ENCODE data around the gene COPZ2.

Gene COPZ2

DNA sequence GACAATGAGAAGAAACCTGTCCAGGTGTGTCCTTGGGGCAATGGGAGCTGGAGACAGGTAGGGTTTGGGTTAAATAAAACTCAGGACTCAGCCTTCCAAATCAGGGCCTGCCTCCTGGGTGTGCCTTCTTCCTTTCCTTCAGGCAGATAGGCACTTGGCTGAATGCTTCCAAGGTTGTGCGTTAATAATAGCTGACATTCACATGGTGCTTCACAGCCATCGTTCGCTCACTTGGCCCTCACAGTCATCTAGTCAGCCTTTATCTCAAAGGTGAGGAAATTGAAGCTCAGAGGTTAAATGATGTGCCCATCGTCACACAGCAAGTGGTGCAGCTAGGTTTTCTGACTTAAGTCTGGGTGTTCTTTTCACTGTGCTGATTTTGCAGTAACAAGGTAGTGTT, 20.0 kb upstream of the COPZ2 start:
- DNase-seq (ENCODE audit: low read depth), result no peak
- no peak overlapping the region for H3K4me3 ChIP-seq (ENCODE audit: low read depth, low read length)
- TF ChIP-seq, protein P1, sequence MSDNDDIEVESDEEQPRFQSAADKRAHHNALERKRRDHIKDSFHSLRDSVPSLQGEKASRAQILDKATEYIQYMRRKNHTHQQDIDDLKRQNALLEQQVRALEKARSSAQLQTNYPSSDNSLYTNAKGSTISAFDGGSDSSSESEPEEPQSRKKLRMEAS (IDR thresholded peaks at IDR 0.05; ENCODE audit: low read depth, low read length), result no peak
- no peak for TF ChIP-seq MYC (IDR thresholded peaks at IDR 0.05; ENCODE audit: low read depth, low read length)
- TF ChIP-seq POLR2A (IDR thresholded peaks at IDR 0.05; ENCODE audit: extremely low read depth, insufficient read length), result no peak
- TF ChIP-seq, protein P2, sequence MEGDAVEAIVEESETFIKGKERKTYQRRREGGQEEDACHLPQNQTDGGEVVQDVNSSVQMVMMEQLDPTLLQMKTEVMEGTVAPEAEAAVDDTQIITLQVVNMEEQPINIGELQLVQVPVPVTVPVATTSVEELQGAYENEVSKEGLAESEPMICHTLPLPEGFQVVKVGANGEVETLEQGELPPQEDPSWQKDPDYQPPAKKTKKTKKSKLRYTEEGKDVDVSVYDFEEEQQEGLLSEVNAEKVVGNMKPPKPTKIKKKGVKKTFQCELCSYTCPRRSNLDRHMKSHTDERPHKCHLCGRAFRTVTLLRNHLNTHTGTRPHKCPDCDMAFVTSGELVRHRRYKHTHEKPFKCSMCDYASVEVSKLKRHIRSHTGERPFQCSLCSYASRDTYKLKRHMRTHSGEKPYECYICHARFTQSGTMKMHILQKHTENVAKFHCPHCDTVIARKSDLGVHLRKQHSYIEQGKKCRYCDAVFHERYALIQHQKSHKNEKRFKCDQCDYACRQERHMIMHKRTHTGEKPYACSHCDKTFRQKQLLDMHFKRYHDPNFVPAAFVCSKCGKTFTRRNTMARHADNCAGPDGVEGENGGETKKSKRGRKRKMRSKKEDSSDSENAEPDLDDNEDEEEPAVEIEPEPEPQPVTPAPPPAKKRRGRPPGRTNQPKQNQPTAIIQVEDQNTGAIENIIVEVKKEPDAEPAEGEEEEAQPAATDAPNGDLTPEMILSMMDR (IDR thresholded peaks at IDR 0.05; ENCODE audit: low read depth, low read length), result no peak

DNA sequence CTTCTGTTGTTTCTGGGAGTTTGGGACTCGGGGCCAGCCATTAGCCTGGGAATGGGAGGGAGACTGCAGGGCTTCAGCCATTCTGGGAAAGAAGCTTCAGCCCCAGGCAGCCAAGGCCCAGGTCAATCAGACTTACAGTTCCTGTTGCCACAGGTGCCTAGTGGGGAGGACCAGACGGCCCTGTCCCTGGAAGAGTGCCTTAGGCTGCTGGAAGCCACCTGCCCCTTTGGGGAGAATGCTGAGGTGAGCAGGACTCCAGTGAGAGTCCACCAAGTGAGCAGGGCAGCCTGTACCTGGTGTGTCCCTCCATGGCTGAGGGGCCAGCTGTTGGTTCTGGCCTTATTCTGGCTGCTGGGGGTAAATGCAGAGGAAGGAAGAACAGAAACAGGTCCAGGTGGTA, 19.3 kb upstream of the COPZ2 start:
- TF ChIP-seq MYC (IDR thresholded peaks at IDR 0.05; ENCODE audit: low read depth, low read length), result no peak
- TF ChIP-seq, protein P2 (IDR thresholded peaks at IDR 0.05; ENCODE audit: low read depth, low read length), result no peak
- TF ChIP-seq, protein P1 (IDR thresholded peaks at IDR 0.05; ENCODE audit: low read depth, low read length), result no peak
- no peak for TF ChIP-seq POLR2A (IDR thresholded peaks at IDR 0.05; ENCODE audit: extremely low read depth, insufficient read length)
- H3K4me3 ChIP-seq (ENCODE audit: low read depth, low read length), result no peak overlapping the region
- DNase-seq (ENCODE audit: low read depth), result no peak

DNA sequence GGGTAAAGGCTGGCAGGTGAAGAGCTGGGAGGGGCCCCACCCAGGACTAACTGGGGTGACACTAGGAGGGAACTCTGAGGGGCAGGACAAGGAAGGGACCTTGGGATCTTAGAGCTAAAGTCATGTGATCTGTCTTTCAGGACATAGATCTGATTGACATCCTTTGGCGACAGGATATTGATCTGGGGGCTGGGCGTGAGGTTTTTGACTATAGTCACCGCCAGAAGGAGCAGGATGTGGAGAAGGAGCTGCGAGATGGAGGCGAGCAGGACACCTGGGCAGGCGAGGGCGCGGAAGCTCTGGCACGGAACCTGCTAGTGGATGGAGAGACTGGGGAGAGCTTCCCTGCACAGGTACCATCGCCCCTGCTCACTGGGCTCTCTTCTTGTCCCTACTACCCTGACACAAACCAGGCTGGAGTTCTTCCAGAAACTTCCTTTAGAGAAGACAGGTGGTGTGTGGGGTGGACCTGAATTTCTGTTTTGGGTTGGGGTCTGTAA, 18.7 kb upstream of the COPZ2 start:
- no peak for DNase-seq (ENCODE audit: low read depth)
- TF ChIP-seq, protein P2 (IDR thresholded peaks at IDR 0.05; ENCODE audit: low read depth, low read length), result no peak
- TF ChIP-seq, protein P1 (IDR thresholded peaks at IDR 0.05; ENCODE audit: low read depth, low read length), result no peak
- no peak overlapping the region for H3K4me3 ChIP-seq (ENCODE audit: low read depth, low read length)

DNA sequence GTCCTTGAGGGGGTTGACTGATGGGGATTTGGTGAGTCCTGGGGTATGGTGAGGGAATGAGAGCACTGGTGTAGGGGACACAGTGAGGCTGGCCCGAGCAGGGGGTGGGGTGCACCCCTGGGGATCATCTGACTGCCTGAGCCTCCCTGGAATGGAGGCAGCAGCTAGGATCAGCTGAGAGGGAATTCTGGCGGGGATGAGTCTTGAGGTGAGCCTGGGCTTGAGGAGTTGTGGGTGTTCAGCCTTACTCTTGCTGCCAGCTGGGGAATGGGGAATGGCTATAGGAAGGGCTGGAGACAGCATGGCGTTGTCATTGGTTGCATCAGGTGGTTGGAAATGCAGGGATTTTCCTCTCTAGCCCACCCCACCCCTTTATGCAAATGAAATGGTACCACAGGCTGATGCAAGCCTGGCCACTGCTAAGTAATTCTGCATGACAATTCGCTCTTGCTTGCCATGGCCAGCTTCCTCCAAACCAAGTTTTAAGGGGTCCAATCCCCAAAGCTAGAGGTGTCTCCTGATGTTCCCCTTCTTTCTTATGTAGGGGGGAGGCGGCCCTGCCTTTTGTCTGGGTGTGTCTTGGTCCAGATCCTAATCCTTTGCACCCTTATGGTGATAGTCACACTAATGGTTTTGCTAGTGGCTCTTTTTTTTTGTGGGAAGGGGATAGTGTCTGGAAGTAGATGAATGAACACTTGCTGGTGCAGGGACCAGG, 18.1 kb upstream of the COPZ2 start:
- peak; percentile 35 for DNase-seq (ENCODE audit: low read depth)
- no peak overlapping the region for H3K4me3 ChIP-seq (ENCODE audit: low read depth, low read length)

DNA sequence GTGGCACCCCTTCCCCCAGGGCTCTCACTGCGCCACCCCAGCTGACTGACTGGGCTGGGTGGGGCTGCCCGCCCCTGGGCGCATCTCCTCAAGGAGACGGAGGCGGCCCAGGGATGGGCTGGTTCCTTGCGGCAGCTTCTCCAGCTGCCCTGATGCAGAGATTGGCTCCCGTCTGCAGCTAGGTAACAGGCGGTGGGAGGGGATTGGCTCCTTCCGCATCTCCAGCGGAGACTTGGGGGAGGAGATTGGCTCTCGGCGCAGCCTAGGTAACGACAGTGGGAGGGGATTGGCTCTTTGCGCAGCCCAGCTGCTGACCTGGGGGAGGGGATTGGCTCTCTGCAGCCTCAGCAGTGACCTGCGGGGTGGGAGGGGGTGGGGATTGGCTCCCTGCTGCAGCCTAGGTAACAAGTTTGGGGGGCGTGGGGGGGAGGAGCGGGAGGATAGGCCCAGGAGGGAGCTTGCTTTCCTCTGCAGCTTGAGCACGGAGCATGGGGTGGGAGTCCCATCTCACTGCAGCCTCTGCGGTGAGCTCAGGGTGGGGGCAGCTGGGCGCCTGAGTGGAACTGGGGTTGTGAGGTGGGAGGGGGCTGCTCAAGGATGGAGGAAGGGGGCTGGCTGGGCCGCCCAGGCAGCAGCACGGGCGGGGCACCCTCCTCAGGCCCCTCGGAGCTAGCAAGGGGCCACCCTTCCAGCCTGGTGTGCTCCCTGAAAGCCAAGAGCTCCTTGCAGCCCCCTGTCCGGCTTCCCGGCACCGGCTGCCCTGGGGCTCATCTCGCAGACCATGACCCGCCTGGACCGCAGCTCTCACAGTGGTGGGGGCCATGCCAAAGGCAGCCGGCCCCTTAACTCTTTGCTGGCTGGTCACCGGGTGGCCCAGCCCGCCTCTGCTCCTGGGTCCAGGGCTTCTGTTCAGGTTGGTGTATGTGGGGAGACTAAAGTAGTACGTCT, 16.9 kb upstream of the COPZ2 start:
- TF ChIP-seq POLR2A (IDR thresholded peaks at IDR 0.05; ENCODE audit: extremely low read depth, insufficient read length), result no peak
- no peak for TF ChIP-seq MYC (IDR thresholded peaks at IDR 0.05; ENCODE audit: low read depth, low read length)
- TF ChIP-seq, protein P1 (IDR thresholded peaks at IDR 0.05; ENCODE audit: low read depth, low read length), result no peak
- TF ChIP-seq, protein P2 (IDR thresholded peaks at IDR 0.05; ENCODE audit: low read depth, low read length), result no peak
- H3K4me3 ChIP-seq (ENCODE audit: low read depth, low read length), result no peak overlapping the region
- no peak for DNase-seq (ENCODE audit: low read depth)

More for the DNA sequence above, 18.1 kb upstream of the COPZ2 start:
- TF ChIP-seq, protein P1 (IDR thresholded peaks at IDR 0.05; ENCODE audit: low read depth, low read length), result no peak
- TF ChIP-seq, protein P2 (IDR thresholded peaks at IDR 0.05; ENCODE audit: low read depth, low read length), result no peak
- TF ChIP-seq MYC (IDR thresholded peaks at IDR 0.05; ENCODE audit: low read depth, low read length) (no peak), POLR2A (IDR thresholded peaks at IDR 0.05; ENCODE audit: extremely low read depth, insufficient read length) (no peak)
